GM21786 (cell line): ENCODE data around the gene C1orf146.
"Not testable (repeated sequence)": the region's sequence is repeated elsewhere in the genome, so short reads cannot be mapped to it uniquely, and the experiment has no call there.

ENCODE experiments used
- ATAC-seq: cut with Tn5 transposase; IDR thresholded peaks from one replicate; pipeline ENCODE4 v1.9.1; 2021; ENCODE audit not compliant: unreplicated experiment

Gene C1orf146

GRCh38 chr1:92273039-92273438 lies 55.3 kb downstream of the C1orf146 start:
- ATAC-seq: no peak

- no peak for ATAC-seq
Observed at GRCh38 chr1:92274939-92275338, 57.2 kb downstream of the C1orf146 start.

GRCh38 chr1:92276082-92276481 lies 58.4 kb downstream of the C1orf146 start:
- no peak for ATAC-seq

DNA sequence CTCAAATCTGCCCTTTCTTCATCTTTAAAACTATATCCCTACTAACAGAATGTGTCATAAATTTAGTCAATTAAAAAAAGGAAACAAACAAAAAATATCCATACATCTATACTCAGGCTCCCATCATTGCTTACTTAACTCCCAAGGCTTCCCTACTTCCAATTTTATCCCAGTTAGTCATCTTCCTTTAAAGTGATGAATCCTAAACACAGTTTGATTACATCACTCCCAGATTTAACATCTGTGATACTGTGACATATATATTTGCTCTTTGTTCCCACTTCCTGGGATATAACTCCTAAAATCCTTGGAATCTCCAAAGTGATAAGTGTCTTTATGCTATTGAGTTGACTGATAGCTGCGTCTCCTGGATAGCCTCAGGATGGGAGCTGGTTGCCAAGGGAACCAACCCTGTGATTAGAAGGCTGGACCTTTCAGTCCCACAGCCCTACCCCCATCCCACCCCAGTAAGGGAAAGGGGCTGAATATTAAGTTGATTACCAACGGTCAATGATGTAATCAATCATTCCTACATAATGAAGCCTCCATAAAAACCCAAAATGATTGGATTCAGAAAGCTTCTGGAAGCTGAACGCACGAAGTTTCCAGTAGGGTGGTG lies 59.5 kb downstream of the C1orf146 start:
- ATAC-seq: no peak

DNA sequence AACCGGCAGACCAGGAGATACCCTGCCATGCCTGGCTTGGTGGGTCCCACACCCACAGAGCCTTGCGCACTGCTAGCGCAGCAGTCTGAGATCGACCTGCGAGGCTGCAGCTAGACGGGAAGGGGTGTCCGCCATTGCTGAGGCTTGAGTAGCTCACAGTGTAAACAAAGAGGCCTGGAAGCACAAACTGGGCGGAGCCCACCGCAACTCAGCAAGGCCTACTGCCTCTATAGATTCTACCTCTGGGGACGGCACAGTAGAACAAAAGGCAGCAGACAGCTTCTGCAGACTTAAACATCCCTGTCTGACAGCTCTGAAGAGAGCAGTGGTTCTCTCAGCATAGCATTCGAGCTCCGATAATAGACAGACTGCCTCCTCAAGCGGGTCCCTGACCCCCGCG lies 62.1 kb downstream of the C1orf146 start:
- ATAC-seq: not testable (repeated sequence)

DNA sequence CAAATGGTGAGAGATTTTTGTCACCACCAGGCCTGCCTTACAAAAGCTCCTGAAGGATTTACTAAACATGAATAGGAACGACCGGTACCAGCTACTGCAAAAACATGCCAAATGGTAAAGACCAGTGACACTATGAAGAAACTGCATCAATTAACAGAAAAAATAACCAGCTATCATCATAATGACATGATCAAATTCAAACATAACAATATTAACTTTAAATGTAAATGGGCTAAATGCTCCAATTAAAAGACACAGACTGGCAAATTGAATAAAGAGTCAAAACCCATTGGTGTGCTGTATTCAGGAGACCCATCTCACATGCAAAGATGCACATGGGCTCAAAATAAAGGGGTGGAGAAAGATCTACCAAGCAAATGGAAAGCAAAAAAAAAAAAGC lies 63.7 kb downstream of the C1orf146 start:
- not testable (repeated sequence) for ATAC-seq

GRCh38 chr1:92291372-92291999 lies 73.8 kb downstream of the C1orf146 start:
- no peak for ATAC-seq
